Measurements from ENCODE around the gene MRPS24.

Gene MRPS24

DNA sequence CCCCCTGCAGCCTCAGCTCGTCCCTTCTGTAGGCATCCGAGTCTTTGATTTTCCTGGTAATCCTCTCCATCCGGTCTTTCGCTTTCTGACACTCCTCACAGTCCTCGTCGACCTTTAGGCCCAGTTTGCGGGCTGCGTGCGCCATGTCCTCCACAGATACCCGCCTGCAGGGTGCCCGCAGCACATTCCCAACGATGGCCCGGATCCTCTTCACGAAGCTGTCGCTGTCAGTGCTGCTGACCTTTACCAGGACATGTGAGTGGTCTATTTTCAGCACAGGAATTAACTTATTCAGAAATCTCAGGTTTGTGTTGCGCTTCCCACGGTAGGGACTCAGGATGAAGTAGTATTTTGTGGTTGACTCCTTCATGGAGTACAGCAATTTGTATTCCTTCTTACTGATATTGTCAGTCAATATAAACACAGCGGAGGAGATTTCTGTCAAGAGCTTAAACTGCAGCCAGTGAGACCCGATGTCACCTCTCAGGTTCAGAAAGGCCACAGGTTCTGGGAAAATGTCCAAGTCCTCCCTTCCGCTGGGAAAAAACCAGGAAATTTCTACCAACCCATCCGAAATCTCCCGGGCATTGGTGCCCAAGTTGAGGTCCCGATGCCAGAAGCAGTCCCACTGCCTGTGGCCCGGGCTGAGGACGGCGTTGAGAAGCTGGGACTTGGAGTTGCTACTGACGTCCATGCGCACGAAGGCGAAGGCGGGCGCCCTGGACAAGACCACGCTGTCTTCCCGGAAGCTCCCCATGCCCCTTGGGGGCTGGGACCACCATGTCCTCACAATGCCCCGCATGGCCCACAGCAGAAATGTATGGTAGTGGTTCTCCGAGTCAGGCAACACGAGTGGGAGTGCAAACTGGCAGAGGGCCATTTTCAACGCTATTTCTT lies 8.9 kb upstream of the MRPS24 start:
- in situ Hi-C loops (cut with MboI; ENCODE audit: low sequenced_read_pairs), result no loop called here

- in situ Hi-C loops (cut with MboI; ENCODE audit: low sequenced_read_pairs), result no loop called here
These were observed 7.8 kb upstream of the MRPS24 start for GRCh38 chr7:43876976-43877745.

DNA sequence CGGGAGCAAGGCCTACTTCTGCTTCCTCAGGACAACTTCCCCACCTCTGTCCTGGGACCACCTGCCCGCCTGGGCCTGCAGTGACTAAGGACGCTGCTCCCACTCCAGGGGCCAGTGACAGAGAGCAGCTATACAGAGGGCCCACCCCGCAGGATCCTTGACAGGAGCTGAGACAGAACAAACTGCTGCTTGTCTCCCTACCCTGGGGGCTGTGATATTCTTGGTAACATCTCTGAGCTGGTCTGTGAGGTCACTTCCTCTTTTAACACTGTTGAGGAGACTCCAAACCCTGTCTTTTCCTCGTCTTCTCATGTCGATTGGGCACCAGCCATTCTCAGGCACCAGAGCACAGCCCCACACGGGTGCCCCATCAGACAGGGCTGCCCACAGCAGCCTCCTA lies 6.9 kb upstream of the MRPS24 start:
- in situ Hi-C loops (cut with MboI; ENCODE audit: low sequenced_read_pairs), result no loop called here

DNA sequence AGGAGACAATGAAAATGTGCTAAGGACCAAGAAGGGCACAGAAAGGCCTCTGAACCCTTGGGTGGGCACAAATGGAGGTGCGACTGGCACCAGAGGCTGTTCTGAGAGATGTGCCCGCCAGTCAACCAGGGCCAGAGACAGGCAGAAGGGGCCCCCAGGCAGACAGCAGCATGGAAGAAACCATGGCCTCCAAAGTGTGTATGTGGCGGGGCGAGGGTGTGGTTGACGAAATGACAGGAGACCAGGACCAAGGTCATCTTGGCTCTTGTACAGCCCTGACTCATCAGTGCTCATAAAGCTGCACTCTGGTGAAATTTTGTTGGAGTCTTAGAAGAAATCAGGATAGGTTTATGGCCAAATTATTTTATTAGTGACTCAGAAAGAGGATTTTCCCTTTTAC lies 4.0 kb upstream of the MRPS24 start:
- in situ Hi-C loops (cut with MboI; ENCODE audit: low sequenced_read_pairs), result no loop called here

DNA sequence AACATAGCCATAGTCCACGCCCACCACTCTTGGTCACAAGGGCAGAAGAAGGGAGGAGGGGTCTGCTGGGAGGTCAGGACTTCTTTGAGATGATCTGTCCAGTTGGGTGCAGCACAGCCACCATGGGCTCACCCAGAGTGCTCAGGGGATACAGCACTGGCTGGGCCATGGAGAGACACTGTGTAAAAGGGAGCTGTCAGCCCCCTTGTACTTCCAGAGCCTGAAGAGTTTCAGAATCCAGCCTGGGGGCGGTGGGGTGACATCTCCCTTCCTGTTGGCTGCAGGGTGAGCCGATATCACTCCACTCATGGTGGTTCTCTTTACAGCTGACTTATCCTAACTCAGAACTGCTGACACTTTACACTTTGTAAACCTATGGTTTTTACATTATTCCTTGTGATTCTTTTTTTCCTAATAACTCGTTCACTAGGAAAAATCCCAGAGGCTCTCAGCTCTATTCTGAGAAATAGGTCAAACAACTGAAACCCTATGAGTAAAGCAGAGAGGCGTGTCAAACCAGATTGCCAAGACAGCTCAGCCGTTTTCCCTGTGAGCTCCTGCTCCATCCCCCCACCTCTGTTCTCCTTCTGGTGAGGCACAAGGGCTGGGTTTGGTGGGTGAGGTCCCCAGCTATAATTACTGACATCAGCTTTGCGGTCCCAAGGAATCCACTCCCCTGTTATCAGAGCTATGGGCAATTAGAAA lies 3.2 kb upstream of the MRPS24 start:
- in situ Hi-C loops (cut with MboI; ENCODE audit: low sequenced_read_pairs), result no loop called here

DNA sequence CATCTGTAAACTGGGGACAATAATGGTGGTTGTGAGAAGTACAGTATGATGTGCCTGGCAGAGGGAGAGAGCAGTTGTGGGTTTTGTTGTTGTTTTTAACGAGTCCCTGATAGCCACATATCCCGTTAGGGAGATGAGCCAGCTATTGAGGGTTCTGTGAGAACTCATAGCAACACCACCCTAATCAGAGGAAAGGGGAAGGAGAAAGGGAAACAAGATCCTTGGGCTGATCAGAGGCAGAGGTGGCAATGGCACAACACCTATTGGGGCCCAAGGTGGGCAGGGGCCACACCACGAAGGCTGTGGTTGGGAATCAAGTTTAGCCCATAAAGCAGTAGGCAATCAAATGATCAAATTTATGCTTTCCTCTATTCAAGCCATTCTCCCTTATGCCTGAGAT lies 1.7 kb upstream of the MRPS24 start:
- in situ Hi-C loops (cut with MboI; ENCODE audit: low sequenced_read_pairs), result no loop called here

DNA sequence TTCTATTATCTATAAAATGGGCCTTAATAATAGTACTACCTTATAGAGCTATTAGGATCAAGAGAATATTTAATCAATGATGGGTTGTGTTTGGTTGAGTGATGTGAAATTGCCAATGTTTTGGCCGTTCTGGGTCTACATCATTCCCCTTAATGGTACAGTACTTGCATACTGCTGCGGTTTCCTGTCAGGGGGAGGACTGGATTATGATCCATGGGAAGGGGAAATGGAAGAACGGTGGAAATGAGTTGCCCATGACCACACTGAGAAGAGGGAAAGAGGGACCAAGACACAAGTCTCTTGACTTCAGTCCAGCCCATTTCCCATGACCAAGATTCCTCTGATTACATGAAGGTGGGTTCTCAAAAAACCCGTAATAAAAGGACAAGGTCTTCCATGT lies 999 bp upstream of the MRPS24 start:
- in situ Hi-C loops (cut with MboI; ENCODE audit: low sequenced_read_pairs), result no loop called here

GRCh38 chr7:43869867-43870240 lies 537 bp upstream of the MRPS24 start:
- in situ Hi-C loops (cut with MboI; ENCODE audit: low sequenced_read_pairs), result no loop called here

- in situ Hi-C loops (cut with MboI; ENCODE audit: low sequenced_read_pairs), result no loop called here
These were observed 674 bp downstream of the MRPS24 start for GRCh38 chr7:43868681-43869005.

DNA sequence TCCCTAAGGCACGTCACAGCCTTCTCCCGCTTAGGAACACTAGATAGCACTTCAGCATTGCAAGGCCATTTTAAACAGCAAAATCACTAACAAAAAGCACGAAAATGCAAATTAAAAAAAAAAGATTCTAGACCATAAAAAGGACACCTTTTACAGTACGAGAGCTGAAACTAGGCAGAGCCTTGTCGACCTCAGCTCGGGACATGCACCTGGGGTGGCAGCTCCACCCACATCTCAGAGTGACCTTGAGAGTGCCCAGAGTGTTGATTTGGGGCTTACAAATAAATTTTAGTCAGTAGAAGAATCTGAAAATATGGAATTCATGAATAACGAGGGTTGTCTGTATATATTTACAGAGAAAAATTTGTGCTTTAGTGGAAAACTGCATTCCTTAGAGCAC lies 1.1 kb downstream of the MRPS24 start:
- in situ Hi-C loops (cut with MboI; ENCODE audit: low sequenced_read_pairs), result no loop called here

DNA sequence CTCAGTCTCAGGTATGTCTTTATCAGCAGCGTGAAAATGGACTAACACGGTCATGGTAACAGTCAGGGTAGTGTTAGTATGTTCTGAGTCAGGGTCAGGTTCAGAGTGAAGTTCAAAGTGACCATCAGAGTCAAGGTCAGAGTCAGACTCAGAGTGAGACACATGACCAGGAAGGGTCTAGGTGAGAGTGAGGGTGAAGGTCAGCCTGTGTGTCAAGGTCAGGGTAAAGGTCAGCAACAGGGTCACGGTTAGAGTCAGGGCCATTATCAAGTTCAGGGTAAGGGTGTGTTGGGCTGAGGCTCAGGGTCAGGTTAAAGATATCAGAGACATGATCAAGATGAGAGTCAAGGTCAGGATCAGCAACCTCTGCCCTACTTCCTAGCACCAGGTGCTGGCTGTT lies 4.0 kb downstream of the MRPS24 start:
- in situ Hi-C loops (cut with MboI; ENCODE audit: low sequenced_read_pairs), result no loop called here

DNA sequence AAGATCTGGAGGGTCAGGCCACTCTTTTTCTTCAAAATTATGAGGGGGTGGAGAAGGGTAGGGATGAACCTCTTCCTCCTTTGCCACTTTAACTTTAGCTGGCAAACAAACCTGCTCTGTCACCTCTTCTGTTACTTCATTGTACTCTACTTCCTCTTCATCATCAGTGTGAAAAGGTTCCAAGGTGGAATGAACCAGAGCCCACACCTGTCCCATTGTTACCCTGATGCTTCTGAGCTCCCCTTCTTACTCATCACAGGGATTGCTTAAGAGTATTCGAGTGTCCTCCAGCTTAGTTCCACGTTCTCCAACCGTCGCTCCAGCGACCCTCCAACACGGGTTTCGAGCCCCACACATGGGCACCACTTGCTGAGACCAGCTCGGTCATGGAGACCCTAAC lies 5.2 kb downstream of the MRPS24 start:
- in situ Hi-C loops (cut with MboI; ENCODE audit: low sequenced_read_pairs), result no loop called here

GRCh38 chr7:43856996-43857395 lies 12.3 kb downstream of the MRPS24 start:
- in situ Hi-C loops (cut with MboI; ENCODE audit: low sequenced_read_pairs), result no loop called here

GRCh38 chr7:43856316-43856715 lies 13.0 kb downstream of the MRPS24 start:
- in situ Hi-C loops (cut with MboI; ENCODE audit: low sequenced_read_pairs), result no loop called here

DNA sequence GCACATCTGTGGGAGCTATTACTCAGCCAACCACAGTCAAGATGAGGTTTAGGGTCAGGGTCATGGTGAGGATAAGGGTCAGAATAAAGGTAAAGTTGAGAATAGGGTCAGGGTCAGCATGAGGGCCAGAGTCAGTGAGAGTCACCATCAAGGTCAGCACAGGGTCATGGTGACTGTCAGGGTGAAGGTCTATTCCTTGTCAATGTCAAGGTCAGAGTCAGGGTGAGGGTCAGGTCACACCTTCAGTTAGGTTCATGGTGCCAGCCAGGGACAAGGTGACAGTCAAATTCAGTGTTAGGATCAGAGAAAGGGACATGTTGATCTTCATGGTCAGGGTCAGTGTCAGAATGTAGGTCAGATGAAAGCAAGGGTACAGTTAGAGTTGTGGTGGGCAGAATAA lies 14.1 kb downstream of the MRPS24 start:
- in situ Hi-C loops (cut with MboI; ENCODE audit: low sequenced_read_pairs), result no loop called here

GRCh38 chr7:43851805-43852204 lies 17.5 kb downstream of the MRPS24 start:
- in situ Hi-C loops (cut with MboI; ENCODE audit: low sequenced_read_pairs), result no loop called here

DNA sequence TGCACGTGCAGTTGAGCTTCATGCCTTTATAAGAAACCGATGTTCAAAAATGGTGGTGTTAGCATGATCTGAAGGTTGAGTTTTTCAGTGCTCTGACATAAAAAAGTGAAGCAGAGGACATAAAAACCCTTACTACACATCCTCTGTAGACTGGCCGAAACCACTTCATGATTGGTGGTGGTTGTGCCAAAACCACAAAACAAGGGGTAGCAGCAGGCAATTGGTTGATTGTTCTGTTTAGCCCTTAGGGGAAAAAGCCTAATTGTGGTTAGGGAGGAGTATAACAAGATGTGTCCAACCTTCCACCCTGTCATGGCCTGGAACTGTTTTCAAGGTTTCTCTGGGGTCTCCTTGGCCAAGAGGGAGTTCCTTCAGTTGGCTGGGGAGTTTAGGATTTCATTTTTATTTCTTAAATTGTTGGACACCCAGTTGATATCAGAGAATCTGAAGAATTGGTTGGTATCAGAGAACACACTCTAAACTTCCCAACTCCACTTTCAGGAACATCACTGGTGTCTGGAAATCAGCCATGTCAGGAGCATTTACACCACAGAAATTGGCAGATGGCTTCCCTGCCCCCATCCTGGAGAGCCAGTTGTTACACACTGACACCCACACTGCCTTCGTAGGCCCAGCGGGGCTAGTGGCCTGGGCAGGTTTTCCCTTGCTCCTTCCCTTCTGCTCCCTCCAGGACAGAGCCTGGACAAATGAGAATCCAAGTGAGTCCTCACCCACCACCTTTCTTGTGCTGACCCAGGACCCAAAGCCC lies 18.8 kb downstream of the MRPS24 start:
- in situ Hi-C loops (cut with MboI; ENCODE audit: low sequenced_read_pairs), result no loop called here

DNA sequence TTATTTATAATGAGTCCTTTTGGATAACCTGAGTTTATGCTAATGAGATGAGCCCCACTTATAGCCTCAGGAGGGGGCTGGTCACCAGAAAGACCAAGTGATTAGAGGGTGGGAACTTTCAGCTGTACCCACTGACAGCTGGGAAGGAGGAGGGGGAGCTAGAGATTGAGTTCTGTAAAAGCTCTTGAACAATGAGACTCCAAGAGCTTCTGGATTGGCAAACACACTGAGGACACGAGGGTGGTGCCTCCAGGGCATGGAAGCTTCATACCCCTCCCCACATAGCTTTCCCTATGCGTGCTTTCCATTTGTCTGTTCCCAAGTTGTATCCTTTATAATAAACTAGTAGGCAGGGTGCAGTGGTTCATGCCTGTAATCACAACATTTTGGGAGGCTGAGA lies 20.3 kb downstream of the MRPS24 start:
- in situ Hi-C loops (cut with MboI; ENCODE audit: low sequenced_read_pairs), result no loop called here

DNA sequence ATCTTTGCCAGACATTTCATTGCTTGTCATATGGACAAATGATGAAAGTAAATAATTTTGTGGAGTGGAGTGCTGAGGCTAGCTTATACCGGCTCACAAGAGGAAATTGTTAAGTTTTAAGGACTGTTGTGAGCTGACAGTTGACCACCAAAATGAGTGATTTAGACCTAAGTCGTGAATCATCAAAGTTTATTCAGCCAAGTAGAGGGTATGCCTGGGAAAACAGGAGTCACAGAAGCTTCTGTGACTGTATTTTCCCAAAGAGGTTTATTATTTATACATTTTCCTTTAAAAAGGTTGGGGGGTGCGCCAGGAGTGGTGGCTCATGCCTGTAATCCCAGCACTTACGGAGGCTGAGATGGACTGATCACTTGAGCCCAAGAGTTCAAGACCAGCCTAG lies 21.8 kb downstream of the MRPS24 start:
- in situ Hi-C loops (cut with MboI; ENCODE audit: low sequenced_read_pairs), result no loop called here

GRCh38 chr7:43844662-43845061 lies 24.7 kb downstream of the MRPS24 start:
- in situ Hi-C loops (cut with MboI; ENCODE audit: low sequenced_read_pairs), result no loop called here

DNA sequence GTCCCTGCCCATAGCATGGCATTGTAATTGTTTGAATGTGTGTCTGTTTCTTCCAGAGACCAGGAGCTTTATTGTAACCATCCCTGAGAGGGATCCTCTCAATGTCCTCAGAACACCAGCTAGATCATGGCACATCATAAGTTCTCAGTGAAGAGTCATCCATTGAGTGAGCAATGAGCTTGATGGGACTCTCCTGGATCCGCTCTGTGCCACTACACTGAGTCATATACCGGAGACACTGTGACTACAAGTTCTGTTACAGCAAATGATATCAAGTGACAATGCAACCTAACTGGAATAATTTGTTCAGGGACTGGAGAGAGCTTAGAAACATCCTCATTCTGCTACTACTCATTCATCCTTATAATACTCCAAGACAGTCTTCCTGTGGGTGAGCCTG lies 25.1 kb downstream of the MRPS24 start:
- in situ Hi-C loops (cut with MboI; ENCODE audit: low sequenced_read_pairs), result no loop called here

Data from HL-60/S4 treated with phorbol 12-myristate 13-acetate at 8.2 ng/mL for 4 days and 3 days (cell line).